CD4-positive, alpha-beta memory T cell (primary cell): Measurements from ENCODE around the gene PHKA2. TPM values are rescaled to one million over a fixed set of nuclear protein-coding genes. Genes with fewer than 3 reads are reported as not detected.
"Not testable (repeated sequence)": the region's sequence is repeated elsewhere in the genome, so short reads cannot be mapped to it uniquely, and the experiment has no call there.

Experiments
- CTCF ChIA-PET: fragments of 350-600 bp; sonication (Branson Sonifier 250); formaldehyde crosslinking; loops from one replicate; lab custom pipeline; 2021; ENCODE audit warnings: inconsistent platforms; ENCODE audit not compliant: partially characterized antibody; lab: Charles Lee
- POLR2A ChIA-PET: fragments of 350-600 bp; sonication (Branson Sonifier 250); formaldehyde crosslinking; loops from one replicate; lab custom pipeline; 2021; ENCODE audit not compliant: partially characterized antibody; lab: Charles Lee
- DNase-seq, 5 donors: peaks; one replicate each; pipeline versions ENCODE4 v3.0.0 to v3.0.0-alpha.2; 2020 to 2022; ENCODE audit warnings: mixed read lengths in 1 of 5
- H3K27ac ChIP-seq: one replicate; pipeline ENCODE4 v1.7.0; 2013; ENCODE audit warnings: low read depth, low read length
- H3K27me3 ChIP-seq: 2 replicates; pipeline ENCODE4 v1.7.0; 2013; ENCODE audit warnings: mild to moderate bottlenecking, low read length, moderate library complexity; ENCODE audit not compliant: insufficient read depth
- H3K36me3 ChIP-seq: 2 replicates; pipeline ENCODE4 v1.7.0; 2013; ENCODE audit warnings: mild to moderate bottlenecking, low read length, moderate library complexity; ENCODE audit not compliant: insufficient read depth
- H3K4me1 ChIP-seq: 2 replicates; pipeline ENCODE4 v1.7.0; 2013; ENCODE audit warnings: mild to moderate bottlenecking, low read length, moderate library complexity; ENCODE audit not compliant: insufficient read depth
- H3K4me3 ChIP-seq, 2 donors: one replicate each; pipeline ENCODE4 v1.7.0; 2013; ENCODE audit warnings: low read length in 2 of 2, mild to moderate bottlenecking in 1 of 2
- H3K9me3 ChIP-seq, 2 donors: one replicate each; pipeline ENCODE4 v1.7.0; 2013; ENCODE audit warnings: low read length in 2 of 2, control low read depth in 1 of 2; ENCODE audit not compliant: control insufficient read depth in 1 of 2
- H3K27ac Mint-ChIP-seq, 7 donors: one replicate each; pipeline ENCODE4 v1.8.0; 2020 to 2021; ENCODE audit warnings: mixed read lengths in 7 of 7, mild to moderate bottlenecking in 6 of 7, inconsistent platforms in 3 of 7, moderate library complexity in 3 of 7
- H3K27me3 Mint-ChIP-seq, 2 donors: one replicate each; pipeline ENCODE4 v1.8.0; 2020 to 2021; ENCODE audit warnings: mixed read lengths in 2 of 2
- H3K36me3 Mint-ChIP-seq, 2 donors: one replicate each; pipeline ENCODE4 v1.8.0; 2020 to 2021; ENCODE audit warnings: mixed read lengths in 2 of 2, inconsistent platforms in 1 of 2, mild to moderate bottlenecking in 1 of 2
- H3K4me1 Mint-ChIP-seq, 4 donors: one replicate each; pipeline ENCODE4 v1.8.0; 2020 to 2021; ENCODE audit warnings: mixed read lengths in 4 of 4, mild to moderate bottlenecking in 1 of 4
- H3K4me3 Mint-ChIP-seq, 8 donors: one replicate each; pipeline ENCODE4 v1.8.0; 2020 to 2021; ENCODE audit warnings: mixed read lengths in 8 of 8, mild to moderate bottlenecking in 7 of 8, moderate library complexity in 6 of 8, inconsistent platforms in 3 of 8
- H3K9me3 Mint-ChIP-seq, 8 donors: one replicate each; pipeline ENCODE4 v1.8.0; 2020 to 2021; ENCODE audit warnings: mixed read lengths in 8 of 8, mild to moderate bottlenecking in 5 of 8, inconsistent platforms in 3 of 8, moderate library complexity in 1 of 8
- intact Hi-C: fragments of 100-400 bp; cut with micrococcal nuclease; formaldehyde crosslinking; loops from one replicate; pipeline ENCODE4 v1.15.1; 2023
- polyA plus RNA-seq, 2 donors: library from polyadenylated mRNA; unstranded; fragments of 300-500 nt; fragmentation: Illumina TruSeq; gene quantifications; one replicate each; pipeline ENCODE4 v1.2.3, GENCODE V29; 2021
- total RNA-seq, 2 experiments: library from RNA; stranded (reverse); gene quantifications; one replicate each; pipeline ENCODE4 v1.2.3, GENCODE V29; 2021

PHKA2 gene
- total and polyA plus RNA-seq, 4 experiments from 2014 or later, result 6.5 to 52.5 (median 28.0) TPM

GRCh38 chrX:18995221-18995620 lies 11.3 kb upstream of the PHKA2 start:
- intact Hi-C loops, result no loop called here
- no peaks in the 10 kb centered on the region for H3K9me3 ChIP-seq
- H3K4me3 ChIP-seq, result no peak overlapping the region
- no peaks in the 10 kb centered on the region for H3K36me3 ChIP-seq
- no peak for DNase-seq
- no peak overlapping the region for H3K4me3 Mint-ChIP-seq
- CTCF ChIA-PET, result no interaction called here
- no peaks in the 10 kb centered on the region for H3K27me3 Mint-ChIP-seq
- no peak overlapping the region for H3K27ac ChIP-seq
- no peaks in the 10 kb centered on the region for H3K4me1 Mint-ChIP-seq
- H3K36me3 Mint-ChIP-seq, result no peaks in the 10 kb centered on the region
- no peaks in the 10 kb centered on the region for H3K27me3 ChIP-seq
- H3K4me1 ChIP-seq, result no peaks in the 10 kb centered on the region
- POLR2A ChIA-PET, result no interaction called here
- no peak overlapping the region for H3K27ac Mint-ChIP-seq
- H3K9me3 Mint-ChIP-seq, result no peaks in the 10 kb centered on the region

DNA sequence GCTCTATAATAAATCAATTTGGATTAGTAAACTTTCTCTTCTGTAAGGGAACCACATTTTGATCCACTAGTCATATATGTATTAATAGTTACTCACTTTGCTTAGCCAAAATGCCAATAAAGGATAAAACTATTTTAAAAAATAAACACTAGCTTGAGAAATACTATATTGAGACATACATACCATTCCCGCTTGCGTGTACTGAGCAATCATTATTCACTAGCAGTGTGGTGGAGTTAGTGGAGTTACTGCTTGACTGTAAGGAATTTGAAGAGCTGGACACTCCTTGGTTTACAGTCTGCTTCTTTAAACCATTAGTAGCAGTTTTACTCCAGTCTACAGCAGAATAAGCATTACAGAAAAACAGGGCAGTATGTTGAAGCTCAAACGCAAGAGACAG lies 10.8 kb upstream of the PHKA2 start:
- POLR2A ChIA-PET, result no interaction called here
- no peak overlapping the region for H3K27ac ChIP-seq
- H3K4me1 ChIP-seq, result no peaks in the 10 kb centered on the region
- intact Hi-C loops, result no loop called here
- Mint-ChIP-seq H3K36me3 (no peaks in the 10 kb centered on the region), H3K4me1 (no peaks in the 10 kb centered on the region), H3K27ac (no peak overlapping the region), H3K27me3 (no peaks in the 10 kb centered on the region), H3K9me3 (no peaks in the 10 kb centered on the region), H3K4me3 (no peak overlapping the region)
- no peak overlapping the region for H3K4me3 ChIP-seq
- CTCF ChIA-PET, result interaction anchor here (1.4 kb wide), 1 partner anchor 9 kb away, joined by 4 read pairs; no protein-coding TSS in a partner anchor
- DNase-seq, result no peak
- H3K9me3 ChIP-seq, result no peaks in the 10 kb centered on the region
- no peaks in the 10 kb centered on the region for H3K36me3 ChIP-seq
- H3K27me3 ChIP-seq, result no peaks in the 10 kb centered on the region

GRCh38 chrX:18992829-18993228 lies 8.9 kb upstream of the PHKA2 start:
- Mint-ChIP-seq H3K4me3 (no peak overlapping the region), H3K9me3 (peaks cover 0 to 2% (median 0%) of the 10 kb centered on the region in 8 donors), H3K27ac (no peak overlapping the region), H3K36me3 (no peaks in the 10 kb centered on the region), H3K27me3 (no peaks in the 10 kb centered on the region), H3K4me1 (no peaks in the 10 kb centered on the region)
- H3K4me3 ChIP-seq, result no peak overlapping the region
- ChIA-PET CTCF (no interaction called here), POLR2A (no interaction called here)
- intact Hi-C loops, result no loop called here
- H3K9me3 ChIP-seq, result no peaks in the 10 kb centered on the region
- no peak overlapping the region for H3K27ac ChIP-seq
- DNase-seq, result no peak
- H3K27me3 ChIP-seq, result no peaks in the 10 kb centered on the region
- H3K36me3 ChIP-seq, result no peaks in the 10 kb centered on the region
- H3K4me1 ChIP-seq, result no peaks in the 10 kb centered on the region

DNA sequence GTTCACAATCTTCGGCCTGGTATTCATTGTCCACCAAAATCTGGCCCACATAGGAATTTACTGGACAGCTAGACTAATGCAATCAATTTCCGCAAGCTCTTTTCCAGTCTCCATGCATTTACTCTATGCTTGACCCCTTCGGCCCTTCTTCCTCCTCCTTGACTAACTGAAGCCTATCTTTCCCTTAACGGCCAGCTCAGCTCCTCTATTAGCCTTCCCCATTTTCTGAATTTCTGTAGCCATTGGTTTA lies 1.2 kb upstream of the PHKA2 start:
- POLR2A ChIA-PET, result interaction anchor here (0.9 to 1.6 kb wide), 3 partner anchors 98 to 560 kb away, joined by 3 to 5 read pairs (median 3); partner anchors contain the start of gene CDKL5
- H3K27me3 Mint-ChIP-seq, result no peaks in the 10 kb centered on the region
- H3K9me3 Mint-ChIP-seq, result peaks cover 0 to 4% (median 0%) of the 10 kb centered on the region in 8 donors
- Histone ChIP-seq H3K36me3 (no peaks in the 10 kb centered on the region), H3K4me3 (peak overlapping the region in 1 of 2 donors; percentile 63), H3K4me1 (peaks cover 21% of the 10 kb centered on the region), H3K9me3 (no peaks in the 10 kb centered on the region), H3K27me3 (no peaks in the 10 kb centered on the region), H3K27ac (peak overlapping the region; percentile 70)
- H3K4me1 Mint-ChIP-seq, result peaks cover 7 to 23% (median 14%) of the 10 kb centered on the region in 4 donors
- CTCF ChIA-PET, result interaction anchor here (0.5 to 1.0 kb wide), 2 partner anchors 9 to 349 kb away, joined by 3 to 4 read pairs; no protein-coding TSS in a partner anchor
- peak overlapping the region; percentile 75 to 88 (median 82) for H3K4me3 Mint-ChIP-seq
- peak overlapping the region; percentile 82 to 97 (median 91) for H3K27ac Mint-ChIP-seq
- intact Hi-C loops, result loop anchor here (1.0 to 10.0 kb wide), 4 partner anchors 99 to 1250 kb away; partner anchors contain the start of gene SCML1
- no peak for DNase-seq
- peaks cover 0 to 5% of the 10 kb centered on the region in 2 donors for H3K36me3 Mint-ChIP-seq

GRCh38 chrX:18984381-18985185 lies 669 bp upstream of the PHKA2 start:
- ChIA-PET POLR2A (interaction anchor here (0.9 to 1.6 kb wide), 5 partner anchors 97 to 559 kb away, joined by 3 to 5 read pairs (median 4); partner anchors contain the start of gene CDKL5), CTCF (interaction anchor here (1.0 kb wide), 1 partner anchor 9 kb away, joined by 4 read pairs; no protein-coding TSS in a partner anchor)
- Mint-ChIP-seq H3K36me3 (peaks cover 0 to 5% of the 10 kb centered on the region in 2 donors), H3K27me3 (no peaks in the 10 kb centered on the region), H3K27ac (peak overlapping the region; percentile 82 to 97 (median 91)), H3K4me1 (peaks cover 7 to 23% (median 14%) of the 10 kb centered on the region in 4 donors), H3K9me3 (peaks cover 0 to 4% (median 0%) of the 10 kb centered on the region in 8 donors), H3K4me3 (peak overlapping the region; percentile 75 to 88 (median 82))
- Histone ChIP-seq H3K4me3 (peak overlapping the region in 1 of 2 donors; percentile 63), H3K27me3 (no peaks in the 10 kb centered on the region), H3K27ac (peak overlapping the region; percentile 70), H3K9me3 (no peaks in the 10 kb centered on the region), H3K4me1 (peaks cover 21% of the 10 kb centered on the region), H3K36me3 (no peaks in the 10 kb centered on the region)
- peak; percentile 85 to 89 (median 87) for DNase-seq
- intact Hi-C loops, result loop anchor here (1.0 to 10.0 kb wide), 6 partner anchors 98 to 1250 kb away; partner anchors contain the start of genes CDKL5, PDHA1 and SCML1

DNA sequence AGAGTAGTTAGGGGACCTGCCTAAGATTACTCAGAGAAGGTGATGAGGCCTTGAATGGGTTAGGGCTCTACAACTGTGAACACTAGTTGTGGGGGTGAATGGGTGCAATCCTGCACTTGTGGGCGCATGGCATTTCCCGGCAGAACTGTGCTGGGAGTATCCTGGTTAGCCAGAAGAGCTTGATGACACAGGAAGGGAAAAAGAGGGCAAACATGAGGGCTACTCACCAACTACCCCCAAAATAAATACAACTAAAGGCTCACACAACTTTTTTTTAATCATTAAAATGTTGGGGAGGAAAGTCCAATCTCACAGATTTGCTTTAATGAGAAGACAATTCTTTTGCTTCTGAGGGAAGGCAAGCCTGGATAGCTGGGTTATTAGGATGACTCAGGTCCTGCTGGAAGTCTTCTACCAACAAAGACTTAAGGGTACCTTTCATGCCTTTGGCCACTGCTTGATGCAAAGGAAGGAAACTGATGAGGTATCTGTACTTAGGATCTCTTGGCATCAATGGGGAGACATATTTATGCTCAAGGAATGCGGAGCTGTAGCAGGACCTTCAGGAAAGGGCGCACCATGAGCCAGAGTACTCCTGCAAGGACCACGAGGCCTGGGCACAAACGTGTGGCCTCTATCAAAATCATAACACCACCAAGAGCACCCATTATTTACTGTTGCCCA lies 2.6 kb downstream of the PHKA2 start:
- Mint-ChIP-seq H3K9me3 (peaks cover 0 to 4% (median 0%) of the 10 kb centered on the region in 8 donors), H3K4me3 (peak overlapping the region in 1 of 8 donors; percentile 6), H3K36me3 (peaks cover 0 to 5% of the 10 kb centered on the region in 2 donors), H3K4me1 (peaks cover 7 to 23% (median 14%) of the 10 kb centered on the region in 4 donors), H3K27me3 (no peaks in the 10 kb centered on the region), H3K27ac (peak overlapping the region in 1 of 7 donors; percentile 17)
- H3K27me3 ChIP-seq, result no peaks in the 10 kb centered on the region
- H3K9me3 ChIP-seq, result no peaks in the 10 kb centered on the region
- no peak overlapping the region for H3K27ac ChIP-seq
- CTCF ChIA-PET, result interaction anchor here (1.1 kb wide), 1 partner anchor 12 kb away, joined by 3 read pairs; no protein-coding TSS in a partner anchor
- H3K36me3 ChIP-seq, result no peaks in the 10 kb centered on the region
- POLR2A ChIA-PET, result no interaction called here
- no peak overlapping the region for H3K4me3 ChIP-seq
- intact Hi-C loops, result loop anchor here (10.0 kb wide), 1 partner anchor 1246 kb away; the partner anchor contains the start of gene SCML1
- H3K4me1 ChIP-seq, result peaks cover 21% of the 10 kb centered on the region
- DNase-seq, result no peak

- intact Hi-C loops, result loop anchor here (10.0 kb wide), 1 partner anchor 1245 kb away; the partner anchor contains the start of gene SCML1
- POLR2A ChIA-PET, H3K36me3 Mint-ChIP-seq, H3K27me3 ChIP-seq, H3K27me3 Mint-ChIP-seq, DNase-seq, H3K9me3 ChIP-seq, H3K4me3 Mint-ChIP-seq, H3K36me3 ChIP-seq, H3K4me3 ChIP-seq, H3K27ac Mint-ChIP-seq, H3K27ac ChIP-seq, H3K9me3 Mint-ChIP-seq: not testable (repeated sequence)
- H3K4me1 ChIP-seq, result peaks cover 16% of the 10 kb centered on the region
- CTCF ChIA-PET, result interaction anchor here (1.1 kb wide), 1 partner anchor 13 kb away, joined by 3 read pairs; no protein-coding TSS in a partner anchor
- peaks cover 6 to 20% (median 14%) of the 10 kb centered on the region in 4 donors for H3K4me1 Mint-ChIP-seq
Measured at GRCh38 chrX:18980262-18980661, 3.7 kb downstream of the PHKA2 start.
